LNCaP clone FGC (cell line): ENCODE data around the gene DOCK4.

Experiments used
- DNase-seq: peaks from one replicate; pipeline ENCODE4 v3.0.0-alpha.2; 2011; ENCODE audit warnings: low read depth
- H3K4me3 ChIP-seq: 2 replicates; pipeline ENCODE4 v1.5.1; 2011; ENCODE audit warnings: mild to moderate bottlenecking, low read depth, low read length, control low read depth
- CTCF ChIP-seq: IDR thresholded peaks from 2 replicates; pipeline ENCODE4 v1.5.1; 2012; ENCODE audit warnings: mild to moderate bottlenecking; ENCODE audit not compliant: control insufficient read depth, insufficient read depth; ENCODE audit errors: extremely low read depth

The DOCK4 gene

GRCh38 chr7:112201839-112202238 is 4.4 kb downstream of the DOCK4 start:
- no peak overlapping the region for H3K4me3 ChIP-seq
- TF ChIP-seq CTCF, result no peak

GRCh38 chr7:112201411-112201810 is 4.8 kb downstream of the DOCK4 start:
- no peak for DNase-seq
- no peak for TF ChIP-seq CTCF
- no peak overlapping the region for H3K4me3 ChIP-seq

More at GRCh38 chr7:112201839-112202238, 4.4 kb downstream of the DOCK4 start:
- DNase-seq, result no peak

GRCh38 chr7:112199672-112200071 is 6.5 kb downstream of the DOCK4 start:
- DNase-seq, result no peak
- no peak for TF ChIP-seq CTCF

GRCh38 chr7:112199035-112199655 is 7.1 kb downstream of the DOCK4 start:
- H3K4me3 ChIP-seq, result no peak overlapping the region
- TF ChIP-seq CTCF, result no peak

More at GRCh38 chr7:112199672-112200071, 6.5 kb downstream of the DOCK4 start:
- H3K4me3 ChIP-seq, result no peak overlapping the region

GRCh38 chr7:112197322-112197721 is 8.9 kb downstream of the DOCK4 start:
- DNase-seq, result no peak
- H3K4me3 ChIP-seq, result no peak overlapping the region
- TF ChIP-seq CTCF, result no peak

More at GRCh38 chr7:112199035-112199655, 7.1 kb downstream of the DOCK4 start:
- no peak for DNase-seq

GRCh38 chr7:112195717-112196116 is 10.5 kb downstream of the DOCK4 start:
- no peak overlapping the region for H3K4me3 ChIP-seq
- no peak for TF ChIP-seq CTCF
- no peak for DNase-seq

- H3K4me3 ChIP-seq, result no peak overlapping the region
- DNase-seq, result no peak
- TF ChIP-seq CTCF, result no peak
These were observed 12.2 kb downstream of the DOCK4 start for GRCh38 chr7:112193915-112194502.
